Activated CD8-positive, alpha-beta T cell treated with anti-CD3 and anti-CD28 coated beads for 36 hours (primary cell): Measurements from ENCODE around the gene ARMH3. TPM values are rescaled to one million over a fixed set of nuclear protein-coding genes. Genes with fewer than 3 reads are reported as not detected.

Experiments
- ATAC-seq: fragments of 200-7000 bp; cut with Tn5 transposase; one replicate; pipeline ENCODE4 v1.10.0; 2021; ENCODE audit warnings: mild to moderate bottlenecking, moderate library complexity
- CTCF ChIA-PET: fragments of 350-600 bp; sonication (Branson Sonifier 250); formaldehyde crosslinking; loops from one replicate; lab custom pipeline; 2021; ENCODE audit warnings: antibody characterized with exemption; lab: Charles Lee
- POLR2A ChIA-PET: fragments of 350-600 bp; sonication (Branson Sonifier 250); formaldehyde crosslinking; loops from one replicate; lab custom pipeline; 2021; ENCODE audit warnings: antibody characterized with exemption; lab: Charles Lee
- DNase-seq: peaks from one replicate; pipeline ENCODE4 v3.0.0-alpha.2; 2020
- H3K27ac Mint-ChIP-seq: one replicate; pipeline ENCODE4 v1.8.0; 2021; ENCODE audit warnings: mild to moderate bottlenecking, mixed read lengths
- H3K27me3 Mint-ChIP-seq: one replicate; pipeline ENCODE4 v1.8.0; 2021; ENCODE audit warnings: mixed read lengths
- H3K36me3 Mint-ChIP-seq: one replicate; pipeline ENCODE4 v1.8.0; 2021; ENCODE audit warnings: low read depth, mixed read lengths
- H3K4me1 Mint-ChIP-seq: one replicate; pipeline ENCODE4 v1.8.0; 2021; ENCODE audit warnings: low read depth, mixed read lengths
- H3K4me3 Mint-ChIP-seq: one replicate; pipeline ENCODE4 v1.8.0; 2021; ENCODE audit warnings: mild to moderate bottlenecking, moderate library complexity, mixed read lengths
- H3K9me3 Mint-ChIP-seq: one replicate; pipeline ENCODE4 v1.8.0; 2021; ENCODE audit warnings: mixed read lengths
- CTCF ChIP-seq: fragments of 200-600 bp; IDR thresholded peaks from one replicate; pipeline ENCODE4 v1.8.0; 2022; ENCODE audit warnings: antibody characterized with exemption, mild to moderate bottlenecking
- intact Hi-C: fragments of 100-400 bp; cut with micrococcal nuclease; formaldehyde crosslinking; loops from one replicate; pipeline ENCODE4 v1.10.0; 2022
- total RNA-seq, 2 experiments: library from RNA; stranded (reverse); gene quantifications; one replicate each; pipeline ENCODE4 v1.2.3, GENCODE V29; 2021

Gene ARMH3
- total RNA-seq, 2 experiments from 2014 or later: 16.2 to 18.4 TPM

- CTCF ChIA-PET: interaction anchor here (0.8 to 13.4 kb wide), 5 partner anchors 69 to 168 kb away, joined by 3 to 200 read pairs (median 6); partner anchors contain the start of gene KCNIP2
- no peak for TF ChIP-seq CTCF
- POLR2A ChIA-PET: interaction anchor here (0.6 kb wide), 1 partner anchor 279 kb away, joined by 3 read pairs; no protein-coding TSS in a partner anchor
- Mint-ChIP-seq H3K9me3 (no peaks in the 10 kb centered on the region), H3K27ac (no peak overlapping the region), H3K27me3 (no peaks in the 10 kb centered on the region), H3K4me3 (no peak overlapping the region), H3K4me1 (peaks cover 18% of the 10 kb centered on the region), H3K36me3 (peaks cover 29% of the 10 kb centered on the region)
- ATAC-seq (no peak), DNase-seq (no peak)
- intact Hi-C loops: no loop called here
Observed at GRCh38 chr10:102004376-102004775, 51.6 kb downstream of the ARMH3 start.

- intact Hi-C loops: no loop called here
- H3K27me3 Mint-ChIP-seq: no peaks in the 10 kb centered on the region
- no peak for DNase-seq
- H3K9me3 Mint-ChIP-seq: no peaks in the 10 kb centered on the region
- no peak for ATAC-seq
- H3K4me3 Mint-ChIP-seq: no peak overlapping the region
- CTCF ChIA-PET: interaction anchor here (0.8 to 13.4 kb wide), 6 partner anchors 70 to 167 kb away, joined by 3 to 200 read pairs (median 5); partner anchors contain the start of gene KCNIP2
- H3K27ac Mint-ChIP-seq: no peak overlapping the region
- POLR2A ChIA-PET: no interaction called here
- H3K36me3 Mint-ChIP-seq: peaks cover 29% of the 10 kb centered on the region
- TF ChIP-seq CTCF: no peak
- H3K4me1 Mint-ChIP-seq: peaks cover 18% of the 10 kb centered on the region
Observed at GRCh38 chr10:102003541-102003940, 52.4 kb downstream of the ARMH3 start.

- DNase-seq (peak; percentile 4), ATAC-seq (peak; percentile 51)
- Mint-ChIP-seq H3K4me1 (peaks cover 18% of the 10 kb centered on the region), H3K27ac (peak overlapping the region; percentile 42), H3K27me3 (no peaks in the 10 kb centered on the region), H3K4me3 (no peak overlapping the region), H3K9me3 (no peaks in the 10 kb centered on the region), H3K36me3 (peaks cover 26% of the 10 kb centered on the region)
- intact Hi-C loops: no loop called here
- TF ChIP-seq CTCF: no peak
- CTCF ChIA-PET: interaction anchor here (0.9 to 13.4 kb wide), 8 partner anchors 9 to 166 kb away, joined by 3 to 200 read pairs (median 4); partner anchors contain the start of gene KCNIP2
- POLR2A ChIA-PET: interaction anchor here (0.6 to 1.2 kb wide), 2 partner anchors 9 to 86 kb away, joined by 3 read pairs; no protein-coding TSS in a partner anchor
Observed at GRCh38 chr10:102001435-102002068, 54.4 kb downstream of the ARMH3 start.

GRCh38 chr10:101997803-101998202 lies 58.2 kb downstream of the ARMH3 start:
- no peak overlapping the region for H3K27ac Mint-ChIP-seq

More at GRCh38 chr10:101997803-101998202, 58.2 kb downstream of the ARMH3 start:
- CTCF ChIA-PET: interaction anchor here (0.7 to 7.6 kb wide), 10 partner anchors 12 to 161 kb away, joined by 3 to 43 read pairs (median 3); no protein-coding TSS in a partner anchor
- H3K4me3 Mint-ChIP-seq: no peak overlapping the region
- no peaks in the 10 kb centered on the region for H3K9me3 Mint-ChIP-seq
- intact Hi-C loops: no loop called here
- no peaks in the 10 kb centered on the region for H3K27me3 Mint-ChIP-seq
- POLR2A ChIA-PET: no interaction called here
- no peak for TF ChIP-seq CTCF
- ATAC-seq: no peak
- peaks cover 15% of the 10 kb centered on the region for H3K36me3 Mint-ChIP-seq
- H3K4me1 Mint-ChIP-seq: peaks cover 22% of the 10 kb centered on the region
- DNase-seq: no peak
